SKM-1 (cell line): ENCODE measurements around the gene NME2.
"Not testable (repeated sequence)": the region's sequence is repeated elsewhere in the genome, so short reads cannot be mapped to it uniquely, and the experiment has no call there.

Experiments
- DNase-seq: peaks from one replicate; lab custom pipeline; 2025; ENCODE audit not compliant: unreplicated experiment; lab: John Stamatoyannopoulos, UW

Gene NME2

GRCh38 chr17:51152766-51153209, 13.4 kb upstream of the NME2 start:
- no peak for DNase-seq

- peak; percentile 99 for DNase-seq
Measured at GRCh38 chr17:51153210-51154072, 12.8 kb upstream of the NME2 start, which contains the start of gene NME1. NME1 (plus strand) TSS chr17:51153559; CDS start chr17:51155655, 2,096 bp downstream.

GRCh38 chr17:51154176-51154575, 12.0 kb upstream of the NME2 start:
- DNase-seq = no peak

GRCh38 chr17:51155416-51155815, 10.8 kb upstream of the NME2 start:
- no peak for DNase-seq

- no peak for DNase-seq
Measured at GRCh38 chr17:51159604-51160003, 6.6 kb upstream of the NME2 start.

- no peak for DNase-seq
Measured at GRCh38 chr17:51161541-51161940, 4.7 kb upstream of the NME2 start.

GRCh38 chr17:51164911-51165679, 1.1 kb upstream of the NME2 start:
- no peak for DNase-seq

- DNase-seq = no peak
Measured at GRCh38 chr17:51165680-51166197, 472 bp upstream of the NME2 start.

- peak; percentile 25 for DNase-seq
Measured at GRCh38 chr17:51166987-51167931, 1.0 kb downstream of the NME2 start.

GRCh38 chr17:51169340-51169739, 3.1 kb downstream of the NME2 start:
- DNase-seq = no peak

- no peak for DNase-seq
Measured at GRCh38 chr17:51170736-51171135, 4.5 kb downstream of the NME2 start.

- not testable (repeated sequence) for DNase-seq
Measured at GRCh38 chr17:51172030-51172429, 5.8 kb downstream of the NME2 start.

- DNase-seq = no peak
Measured at GRCh38 chr17:51180486-51180885, 14.3 kb downstream of the NME2 start.

GRCh38 chr17:51184124-51184523, 17.9 kb downstream of the NME2 start:
- no peak for DNase-seq

- no peak for DNase-seq
Measured at GRCh38 chr17:51185763-51186332, 19.6 kb downstream of the NME2 start.

- no peak for DNase-seq
Measured at GRCh38 chr17:51188271-51188833, 22.1 kb downstream of the NME2 start.

- no peak for DNase-seq
Measured at GRCh38 chr17:51189162-51189561, 23.0 kb downstream of the NME2 start.

GRCh38 chr17:51189628-51190027, 23.4 kb downstream of the NME2 start:
- no peak for DNase-seq

GRCh38 chr17:51191895-51192294, 25.7 kb downstream of the NME2 start:
- no peak for DNase-seq

- no peak for DNase-seq
Measured at GRCh38 chr17:51197754-51198153, 31.5 kb downstream of the NME2 start.
